Adrenal gland (tissue), 5 donors: ENCODE data around the gene CSNK2A3.

ENCODE experiments used
- CTCF ChIP-seq, 6 experiments: fragments of 450-650 bp in 4 of 6; fragments of 200-600 bp in 2 of 6; sonication (generic) in 1 of 6; IDR thresholded peaks; 1 replicate in 5 of 6; 2 replicates in 1 of 6; pipeline versions ENCODE4 v1.5.1 to v1.8.0; 2016 to 2021; ENCODE audit warnings: antibody characterized with exemption in 6 of 6, mild to moderate bottlenecking in 2 of 6, moderate library complexity in 1 of 6
- POLR2A ChIP-seq, 2 donors: fragments of 450-650 bp; IDR thresholded peaks; one replicate each; pipeline ENCODE4 v1.6.1; 2017; ENCODE audit warnings: antibody characterized with exemption in 2 of 2, mild to moderate bottlenecking in 2 of 2, moderate library complexity in 1 of 2
- donor health status: DM: no; HTN: no; CAD: no.

GRCh38 chr11:11401960-11402535 lies 49.0 kb upstream of the CSNK2A3 start:
- TF ChIP-seq CTCF (IDR thresholded peaks at IDR 0.05) (no peak), POLR2A (IDR thresholded peaks at IDR 0.05) (no peak)
